HG03095 (cell line): Measurements from ENCODE around the gene SVOP.
"Not testable (repeated sequence)": the region's sequence is repeated elsewhere in the genome, so short reads cannot be mapped to it uniquely, and the experiment has no call there.

ENCODE experiments used
- ATAC-seq: cut with Tn5 transposase; IDR thresholded peaks from one replicate; pipeline ENCODE4 v1.9.1; 2021; ENCODE audit warnings: moderate library complexity; ENCODE audit not compliant: unreplicated experiment

The SVOP gene

GRCh38 chr12:108896336-108896735 is 124.5 kb downstream of the SVOP start:
- no peak for ATAC-seq

- no peak for ATAC-seq
These were observed 125.6 kb downstream of the SVOP start for GRCh38 chr12:108895220-108895802.

- no peak for ATAC-seq
These were observed 130.7 kb downstream of the SVOP start for GRCh38 chr12:108890208-108890607.

GRCh38 chr12:108888031-108888430 is 132.8 kb downstream of the SVOP start:
- no peak for ATAC-seq

- no peak for ATAC-seq
These were observed 133.8 kb downstream of the SVOP start for GRCh38 chr12:108886873-108887629.

GRCh38 chr12:108884116-108885012 is 136.5 kb downstream of the SVOP start:
- no peak for ATAC-seq

GRCh38 chr12:108881953-108882352 is 138.9 kb downstream of the SVOP start:
- ATAC-seq, result no peak

GRCh38 chr12:108879615-108880254 is 141.1 kb downstream of the SVOP start, which contains the start of gene DAO:
TSS of gene DAO (plus strand) at chr12:108880092. CDS start at chr12:108885007, 4,915 bp downstream.
- ATAC-seq, result no peak

GRCh38 chr12:108876550-108876949 is 144.3 kb downstream of the SVOP start:
- no peak for ATAC-seq

- ATAC-seq, result no peak
These were observed 145.0 kb downstream of the SVOP start for GRCh38 chr12:108875682-108876361.

- no peak for ATAC-seq
These were observed 145.6 kb downstream of the SVOP start for GRCh38 chr12:108875280-108875679.

- no peak for ATAC-seq
These were observed 152.1 kb downstream of the SVOP start for GRCh38 chr12:108868781-108869180.

GRCh38 chr12:108866083-108866482 is 154.8 kb downstream of the SVOP start:
- not testable (repeated sequence) for ATAC-seq

- no peak for ATAC-seq
These were observed 155.7 kb downstream of the SVOP start for GRCh38 chr12:108865169-108865568.

GRCh38 chr12:108862588-108862959 is 158.3 kb downstream of the SVOP start:
- ATAC-seq, result no peak

GRCh38 chr12:108861878-108862587 is 158.8 kb downstream of the SVOP start:
- no peak for ATAC-seq

- ATAC-seq, result no peak
These were observed 160.4 kb downstream of the SVOP start for GRCh38 chr12:108860443-108860842.

GRCh38 chr12:108859923-108860291 is 161.0 kb downstream of the SVOP start:
- no peak for ATAC-seq

GRCh38 chr12:108859141-108859922 is 161.5 kb downstream of the SVOP start:
- ATAC-seq, result not testable (repeated sequence)
